ENCODE measurements around the gene NPIPB6.

The NPIPB6 gene

DNA sequence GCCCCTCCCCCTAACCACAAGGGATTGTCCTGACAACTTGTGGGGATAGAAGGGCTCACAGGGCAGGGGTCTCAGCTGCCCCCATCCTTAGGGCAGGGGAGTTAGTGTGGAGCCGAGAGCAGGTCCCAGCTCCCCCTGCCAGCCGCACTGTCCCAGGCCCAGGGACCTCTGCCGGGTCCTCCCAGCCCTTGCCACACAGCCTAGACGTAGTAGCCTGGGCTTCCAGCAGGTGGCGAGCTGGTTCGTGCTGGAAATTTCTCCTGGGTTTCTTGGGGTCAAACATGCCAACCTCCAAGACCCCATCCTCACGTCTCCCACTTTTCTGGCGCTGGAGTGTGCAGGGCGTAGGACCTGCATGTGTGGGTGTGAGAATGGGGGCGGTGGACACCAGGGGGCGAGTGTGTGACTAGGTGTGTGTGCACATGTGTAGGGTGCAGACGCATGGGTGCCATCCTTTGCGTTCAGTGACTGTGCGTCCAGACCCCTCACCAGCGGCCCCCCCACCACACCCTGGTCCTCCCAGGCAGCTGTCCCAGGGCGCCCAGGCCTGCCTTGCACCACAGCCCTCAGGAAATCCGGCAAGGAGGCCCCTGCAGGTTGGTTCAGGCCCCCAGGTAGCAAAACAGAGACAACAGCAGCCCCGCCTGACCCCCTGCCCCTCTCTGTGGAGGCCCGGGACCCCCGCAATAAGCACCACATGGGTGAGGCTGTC lies 41.5 kb downstream of the NPIPB6 start:
- peak; percentile 65 for DNase-seq

DNA sequence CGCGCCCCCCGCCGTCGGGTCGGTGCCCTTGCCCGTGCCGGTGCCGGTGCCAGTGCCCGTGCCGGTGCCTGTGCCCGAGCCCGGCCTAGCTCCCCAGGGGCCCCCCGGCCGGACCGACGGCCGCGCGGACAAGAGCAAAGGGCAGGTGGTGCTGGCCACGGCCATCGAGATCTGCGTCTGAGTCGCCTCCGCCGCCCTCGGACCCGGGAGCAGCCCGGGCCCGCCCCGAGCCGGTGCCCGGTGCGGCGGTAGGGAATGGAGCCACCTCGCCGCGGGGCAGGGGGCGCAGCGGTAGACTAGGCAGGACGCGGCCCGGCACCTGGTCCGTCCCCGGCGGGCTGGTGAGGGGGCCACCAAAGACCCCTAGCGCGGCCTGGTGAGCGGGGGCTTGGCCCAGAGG lies 42.6 kb downstream of the NPIPB6 start:
- DNase-seq, result no peak

GRCh38 chr16:28320023-28320561 lies 43.2 kb downstream of the NPIPB6 start:
- no peak for DNase-seq

GRCh38 chr16:28319476-28320022 lies 43.8 kb downstream of the NPIPB6 start:
- DNase-seq, result no peak

DNA sequence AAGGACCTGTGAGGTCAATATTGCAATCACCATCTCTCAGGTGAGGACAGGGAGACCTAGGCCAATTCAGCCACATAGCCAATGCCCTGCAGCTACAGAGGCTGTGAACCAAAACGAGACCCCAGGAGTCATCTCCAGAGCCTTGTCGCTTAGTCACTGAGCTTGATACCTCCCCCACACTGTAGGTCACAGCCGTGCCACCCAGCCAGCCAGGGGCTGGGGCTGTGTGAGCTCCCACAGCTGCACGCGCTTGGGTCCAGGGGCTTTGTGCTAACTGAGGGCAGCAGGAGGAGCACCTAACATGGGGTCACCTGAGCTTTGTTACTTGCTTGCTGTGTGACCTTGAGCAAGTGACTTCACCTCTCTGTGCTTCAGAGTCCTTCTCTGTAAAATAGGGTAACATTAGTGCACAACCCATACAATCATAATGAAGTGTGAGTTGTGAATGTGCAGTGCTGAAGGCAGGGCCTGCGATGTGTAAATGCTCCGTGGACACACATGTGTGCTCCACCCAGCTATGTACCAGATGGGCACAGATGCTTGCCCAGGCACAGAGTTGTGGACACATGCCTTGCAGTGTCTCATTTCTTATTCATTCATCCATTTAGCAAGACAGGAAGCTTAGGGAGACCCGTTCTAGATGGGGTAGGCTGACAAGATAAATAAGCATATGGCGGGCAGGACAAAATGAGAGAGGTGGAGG lies 45.1 kb downstream of the NPIPB6 start:
- no peak for DNase-seq

- peak; percentile 82 for DNase-seq
Measured at GRCh38 chr16:28317040-28317880, 46.0 kb downstream of the NPIPB6 start.

DNA sequence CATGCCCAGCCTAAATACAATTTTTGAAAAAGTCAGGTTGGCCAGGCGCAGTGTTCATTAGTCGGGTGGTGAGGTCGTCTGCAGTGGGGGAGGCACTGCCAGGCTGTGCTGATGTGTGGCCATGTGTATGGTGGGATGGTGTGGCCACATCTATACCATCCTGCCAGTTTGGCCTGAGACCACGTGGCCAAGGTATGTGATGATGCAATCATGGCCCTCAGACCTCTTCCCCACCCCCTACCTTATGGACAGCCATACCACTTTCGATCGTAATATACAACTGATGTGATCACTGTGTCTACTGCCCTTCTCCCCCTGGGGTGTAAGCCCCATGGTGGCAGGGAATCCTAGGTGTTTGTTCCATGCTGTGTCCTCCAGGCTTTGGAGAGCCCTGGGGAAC lies 47.3 kb downstream of the NPIPB6 start:
- no peak for DNase-seq

GRCh38 chr16:28313587-28313986 lies 49.7 kb downstream of the NPIPB6 start:
- DNase-seq, result no peak

- DNase-seq, result no peak
Measured at GRCh38 chr16:28312327-28312726, 51.0 kb downstream of the NPIPB6 start.

GRCh38 chr16:28311913-28312312 lies 51.4 kb downstream of the NPIPB6 start:
- DNase-seq, result no peak

DNA sequence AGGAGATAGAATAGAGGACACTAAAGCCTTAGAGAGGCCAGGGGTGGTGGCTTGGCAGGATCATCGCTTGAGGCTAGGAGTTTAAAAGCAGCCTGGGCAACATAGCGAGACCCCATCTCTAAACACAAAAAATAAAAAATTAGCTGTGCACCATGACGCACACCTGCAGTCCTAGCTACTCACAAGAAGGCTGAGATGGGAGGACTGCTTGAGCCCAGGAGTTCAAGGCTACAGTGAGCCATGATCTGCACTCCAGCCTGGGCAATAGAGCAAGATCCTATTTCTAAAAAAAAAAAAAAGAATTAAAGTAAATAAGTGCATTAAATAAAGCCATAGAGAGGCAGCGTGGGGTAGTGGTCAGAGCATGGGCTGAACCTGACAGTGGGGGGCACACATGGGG lies 51.9 kb downstream of the NPIPB6 start:
- DNase-seq, result no peak

GRCh38 chr16:28310796-28311195 lies 52.5 kb downstream of the NPIPB6 start:
- DNase-seq, result no peak

- peak; percentile 85 for DNase-seq
Measured at GRCh38 chr16:28309811-28310311, 53.4 kb downstream of the NPIPB6 start.

GRCh38 chr16:28308794-28309584 lies 54.3 kb downstream of the NPIPB6 start:
- DNase-seq, result no peak

DNA sequence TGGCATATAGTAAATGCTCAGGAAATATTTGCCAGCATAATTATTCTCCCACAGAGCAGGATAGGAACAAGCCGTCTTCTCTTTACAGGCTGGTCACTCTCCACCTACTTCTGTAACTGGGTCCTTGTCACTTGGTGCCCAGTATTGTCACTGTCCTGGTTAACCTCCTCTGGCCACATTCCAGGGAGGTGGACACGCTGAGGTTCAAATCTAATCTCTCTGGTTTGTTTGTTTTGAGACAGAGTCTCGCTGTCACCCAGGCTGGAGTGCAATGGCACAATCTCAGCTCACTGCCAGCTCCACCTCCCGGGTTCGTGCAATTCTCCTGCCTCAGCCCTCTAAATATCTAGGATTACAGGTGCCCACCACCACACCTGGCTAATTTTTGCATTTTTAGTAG lies 55.4 kb downstream of the NPIPB6 start:
- DNase-seq, result no peak

DNA sequence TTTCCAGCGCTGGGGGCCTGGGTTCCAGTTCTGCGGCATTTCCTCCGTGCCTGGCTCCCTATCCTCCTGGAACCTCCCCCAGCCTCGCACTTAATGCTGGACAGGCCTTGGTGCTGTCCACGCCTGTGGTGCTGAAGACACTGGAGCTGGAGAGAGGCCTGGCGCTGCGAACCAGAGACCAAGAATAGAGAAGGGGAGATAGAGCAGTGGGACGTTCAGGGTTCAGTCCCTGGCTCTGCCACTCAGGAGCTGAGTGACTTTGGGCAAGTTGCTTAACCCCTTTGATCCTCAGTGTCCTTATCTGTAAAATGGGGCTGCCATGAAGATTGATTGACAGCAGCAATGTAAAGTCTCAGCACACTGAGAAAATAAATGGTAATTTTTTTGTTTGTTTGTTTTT lies 59.1 kb downstream of the NPIPB6 start:
- peak; percentile 63 for DNase-seq

DNA sequence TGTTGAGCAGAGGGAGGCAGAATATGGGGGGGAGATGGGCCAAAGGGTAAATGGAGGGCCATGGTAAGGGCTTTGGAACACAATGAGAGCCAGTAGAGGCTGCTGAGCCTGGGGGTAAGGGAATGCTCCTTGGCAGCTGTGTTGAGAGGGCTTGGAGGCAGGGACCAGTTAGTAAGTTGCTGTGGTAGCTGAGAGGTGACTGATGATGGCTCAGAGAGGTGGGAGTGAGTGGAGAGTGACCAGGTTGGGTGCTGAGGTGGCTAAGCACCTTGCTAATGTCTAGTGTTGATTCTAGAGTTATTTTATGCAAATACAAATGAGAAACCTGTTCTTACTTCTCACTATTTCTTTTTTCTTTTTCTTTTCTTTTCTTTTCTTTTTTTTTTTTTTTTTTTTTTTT lies 60.2 kb downstream of the NPIPB6 start:
- no peak for DNase-seq

DNA sequence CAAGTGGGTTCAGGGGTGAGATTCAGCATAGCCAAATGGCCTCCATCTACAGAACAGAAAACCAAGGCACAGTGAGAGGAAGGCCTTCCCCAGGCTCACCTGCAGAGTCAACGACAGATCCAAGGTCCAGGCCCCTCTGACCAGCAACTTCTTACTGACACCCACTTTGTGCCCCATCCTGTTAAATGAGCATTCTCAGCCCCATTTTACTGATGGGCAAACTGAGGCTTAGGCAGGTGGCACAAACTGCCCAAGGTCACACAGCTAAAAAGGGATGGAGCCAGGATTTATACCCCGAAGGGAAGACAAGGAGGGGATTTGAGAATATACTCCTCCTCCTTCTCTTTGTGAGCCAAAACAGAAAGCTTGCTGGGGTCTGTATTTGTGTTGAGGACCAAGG lies 61.7 kb downstream of the NPIPB6 start:
- DNase-seq, result no peak

DNA sequence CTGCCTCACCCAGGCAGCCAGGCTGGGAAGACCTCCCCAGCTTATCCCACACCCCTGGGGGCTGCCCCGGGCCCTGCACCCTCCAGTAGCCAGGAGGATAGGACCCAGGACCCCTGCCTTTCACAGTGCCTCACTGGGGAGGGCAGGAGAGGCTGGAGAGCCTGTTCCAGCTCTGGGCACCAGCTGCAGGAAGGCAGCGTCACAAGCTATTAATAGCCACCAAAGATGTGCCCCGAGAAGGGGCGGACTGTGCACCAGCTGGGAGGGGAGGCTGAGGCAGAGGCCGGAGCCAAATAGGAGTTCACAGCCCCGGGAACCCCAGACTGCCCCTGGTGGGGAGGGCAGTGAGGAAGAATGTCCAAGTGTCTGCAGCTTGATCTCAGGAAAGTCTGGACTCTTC lies 62.2 kb downstream of the NPIPB6 start:
- DNase-seq, result no peak

DNA sequence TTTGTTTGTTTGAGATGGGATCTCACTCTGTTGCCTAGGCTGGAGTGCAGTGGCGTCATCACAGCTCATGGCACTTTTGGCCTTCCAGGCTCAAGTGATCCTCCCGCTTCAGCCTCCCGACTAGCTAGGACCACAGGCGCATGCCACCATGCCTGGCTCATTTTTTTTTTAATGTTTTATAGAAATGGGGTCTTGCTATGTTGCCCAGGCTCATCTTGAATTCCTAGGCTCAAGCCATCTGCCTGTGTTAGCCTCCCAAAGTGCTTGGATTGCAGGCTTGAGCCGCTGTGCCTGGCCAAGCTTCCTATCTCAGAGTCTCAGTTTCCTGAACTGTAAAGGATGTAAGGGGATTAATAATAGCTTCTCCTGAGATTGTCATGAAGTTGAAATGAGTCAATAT lies 63.0 kb downstream of the NPIPB6 start:
- no peak for DNase-seq

- DNase-seq, result no peak
Measured at GRCh38 chr16:28298511-28298878, 64.8 kb downstream of the NPIPB6 start.
